ENCODE measurements around the gene PRDM16.

The PRDM16 gene

DNA sequence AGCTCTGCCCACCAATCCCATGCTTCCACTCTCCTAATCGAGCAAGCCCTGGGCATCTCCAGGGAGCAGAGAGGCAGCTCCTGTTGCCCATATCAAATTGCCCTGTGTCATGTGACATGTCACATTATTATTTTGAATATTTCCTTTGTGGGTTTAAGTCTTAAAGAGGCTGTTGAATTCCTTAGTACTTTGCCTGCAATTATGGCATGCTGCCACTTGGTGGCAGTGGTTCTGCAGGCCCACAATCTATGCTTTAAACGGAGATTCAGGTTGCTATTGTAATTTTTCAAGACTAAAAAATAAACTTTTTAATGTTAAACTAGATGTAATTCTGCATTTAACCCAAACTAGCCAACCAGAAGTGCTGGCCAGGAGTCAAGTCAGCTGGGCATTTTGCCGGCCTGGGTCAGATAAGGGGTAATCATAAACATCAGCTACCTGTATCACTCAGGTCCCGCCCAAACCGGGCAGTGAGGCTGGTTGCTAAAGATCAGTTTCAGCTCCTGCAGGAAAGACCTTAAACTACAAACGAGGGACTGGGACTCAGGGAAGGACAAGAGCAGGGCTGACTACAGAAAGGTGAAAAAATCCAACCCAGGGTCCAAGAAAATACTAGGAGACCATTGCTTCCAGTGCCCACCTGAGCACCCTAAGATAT is 348.2 kb downstream of the PRDM16 start:
- TF ChIP-seq, protein P1, sequence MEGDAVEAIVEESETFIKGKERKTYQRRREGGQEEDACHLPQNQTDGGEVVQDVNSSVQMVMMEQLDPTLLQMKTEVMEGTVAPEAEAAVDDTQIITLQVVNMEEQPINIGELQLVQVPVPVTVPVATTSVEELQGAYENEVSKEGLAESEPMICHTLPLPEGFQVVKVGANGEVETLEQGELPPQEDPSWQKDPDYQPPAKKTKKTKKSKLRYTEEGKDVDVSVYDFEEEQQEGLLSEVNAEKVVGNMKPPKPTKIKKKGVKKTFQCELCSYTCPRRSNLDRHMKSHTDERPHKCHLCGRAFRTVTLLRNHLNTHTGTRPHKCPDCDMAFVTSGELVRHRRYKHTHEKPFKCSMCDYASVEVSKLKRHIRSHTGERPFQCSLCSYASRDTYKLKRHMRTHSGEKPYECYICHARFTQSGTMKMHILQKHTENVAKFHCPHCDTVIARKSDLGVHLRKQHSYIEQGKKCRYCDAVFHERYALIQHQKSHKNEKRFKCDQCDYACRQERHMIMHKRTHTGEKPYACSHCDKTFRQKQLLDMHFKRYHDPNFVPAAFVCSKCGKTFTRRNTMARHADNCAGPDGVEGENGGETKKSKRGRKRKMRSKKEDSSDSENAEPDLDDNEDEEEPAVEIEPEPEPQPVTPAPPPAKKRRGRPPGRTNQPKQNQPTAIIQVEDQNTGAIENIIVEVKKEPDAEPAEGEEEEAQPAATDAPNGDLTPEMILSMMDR (IDR thresholded peaks at IDR 0.05; ENCODE audit: insufficient read depth, missing control alignments): no peak
- DNase-seq (ENCODE audit: insufficient read length, low spot score): no peak
- no peak for FAIRE-seq

DNA sequence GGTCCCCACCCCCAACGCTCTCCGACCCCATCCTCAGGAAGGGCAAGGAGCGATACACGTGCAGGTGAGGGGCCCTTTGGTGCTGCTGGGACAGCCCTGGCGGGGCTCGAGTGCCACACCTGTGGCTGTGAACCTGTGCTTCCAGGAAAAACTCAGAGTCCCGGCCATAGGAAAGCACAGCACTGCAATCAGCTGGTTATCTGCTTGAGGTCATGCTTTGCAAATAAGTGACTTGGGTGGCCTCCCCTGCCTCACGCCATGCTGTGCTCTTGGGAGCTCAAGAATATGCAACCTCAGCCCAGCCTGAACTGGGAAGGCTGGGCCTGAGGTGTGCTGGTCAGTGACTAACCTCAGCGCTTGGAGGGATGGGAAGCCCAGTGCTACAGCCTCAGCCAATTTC is 348.9 kb downstream of the PRDM16 start:
- FAIRE-seq (no peak), DNase-seq (ENCODE audit: insufficient read length, low spot score) (no peak)
- TF ChIP-seq, protein P1 (IDR thresholded peaks at IDR 0.05; ENCODE audit: insufficient read depth, missing control alignments): no peak

- no peak for DNase-seq (ENCODE audit: insufficient read length, low spot score)
- TF ChIP-seq, protein P1 (IDR thresholded peaks at IDR 0.05; ENCODE audit: insufficient read depth, missing control alignments): no peak
- FAIRE-seq: no peak
Observed at GRCh38 chr1:3418600-3418999, 349.6 kb downstream of the PRDM16 start.

- FAIRE-seq: no peak
- DNase-seq (ENCODE audit: insufficient read length, low spot score): no peak
- TF ChIP-seq, protein P1 (IDR thresholded peaks at IDR 0.05; ENCODE audit: insufficient read depth, missing control alignments): no peak
Observed at GRCh38 chr1:3419415-3420204, 350.6 kb downstream of the PRDM16 start.

DNA sequence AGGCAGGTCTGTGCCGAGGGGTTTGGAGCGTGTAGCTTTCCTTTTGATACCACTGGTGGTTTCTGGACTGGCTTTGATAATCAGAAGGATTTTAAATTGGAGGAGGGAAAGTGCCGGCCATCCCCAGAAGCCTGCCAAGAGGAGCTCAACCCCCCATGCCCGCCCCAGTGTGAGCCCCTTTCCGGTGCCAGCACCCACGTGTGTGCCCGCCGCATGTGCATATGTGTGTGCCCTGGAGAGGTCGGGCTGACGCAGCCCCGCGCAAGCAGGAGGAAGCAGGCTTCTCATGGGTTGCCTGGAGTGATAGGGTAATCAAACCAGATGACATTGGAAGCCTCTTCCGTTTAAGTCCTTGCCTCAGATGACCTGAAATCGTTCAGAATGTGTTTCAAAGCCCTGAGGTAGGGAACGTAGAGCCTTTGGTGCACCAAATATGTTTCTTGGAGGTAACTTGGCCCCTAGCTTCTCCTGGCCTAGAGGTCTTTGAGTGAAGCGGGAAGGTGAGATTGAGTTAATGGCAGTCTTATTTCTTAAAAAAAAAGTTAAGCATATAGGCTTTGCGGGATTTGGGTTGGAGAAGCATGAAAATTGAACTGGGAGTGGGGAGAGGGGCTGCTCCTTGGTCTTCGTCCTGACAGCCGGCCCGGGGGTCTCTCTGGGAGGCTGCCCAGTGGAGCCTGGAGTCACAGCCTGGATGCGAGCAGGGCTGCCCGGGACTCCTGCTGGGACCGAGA is 351.4 kb downstream of the PRDM16 start:
- DNase-seq (ENCODE audit: insufficient read length, low spot score): no peak
- no peak for FAIRE-seq
- TF ChIP-seq, protein P1 (IDR thresholded peaks at IDR 0.05; ENCODE audit: insufficient read depth, missing control alignments): no peak

GRCh38 chr1:3422638-3423037 is 353.6 kb downstream of the PRDM16 start:
- TF ChIP-seq, protein P1 (IDR thresholded peaks at IDR 0.05; ENCODE audit: insufficient read depth, missing control alignments): no peak
- FAIRE-seq (no peak), DNase-seq (ENCODE audit: insufficient read length, low spot score) (no peak)
